AG08396 (cell line): ENCODE results near the gene RANBP3.

Experiments used
- DNase-seq: peaks from one replicate; pipeline ENCODE4 v3.0.0; 2012; ENCODE audit warnings: low spot score, mixed read lengths

RANBP3 gene

DNA sequence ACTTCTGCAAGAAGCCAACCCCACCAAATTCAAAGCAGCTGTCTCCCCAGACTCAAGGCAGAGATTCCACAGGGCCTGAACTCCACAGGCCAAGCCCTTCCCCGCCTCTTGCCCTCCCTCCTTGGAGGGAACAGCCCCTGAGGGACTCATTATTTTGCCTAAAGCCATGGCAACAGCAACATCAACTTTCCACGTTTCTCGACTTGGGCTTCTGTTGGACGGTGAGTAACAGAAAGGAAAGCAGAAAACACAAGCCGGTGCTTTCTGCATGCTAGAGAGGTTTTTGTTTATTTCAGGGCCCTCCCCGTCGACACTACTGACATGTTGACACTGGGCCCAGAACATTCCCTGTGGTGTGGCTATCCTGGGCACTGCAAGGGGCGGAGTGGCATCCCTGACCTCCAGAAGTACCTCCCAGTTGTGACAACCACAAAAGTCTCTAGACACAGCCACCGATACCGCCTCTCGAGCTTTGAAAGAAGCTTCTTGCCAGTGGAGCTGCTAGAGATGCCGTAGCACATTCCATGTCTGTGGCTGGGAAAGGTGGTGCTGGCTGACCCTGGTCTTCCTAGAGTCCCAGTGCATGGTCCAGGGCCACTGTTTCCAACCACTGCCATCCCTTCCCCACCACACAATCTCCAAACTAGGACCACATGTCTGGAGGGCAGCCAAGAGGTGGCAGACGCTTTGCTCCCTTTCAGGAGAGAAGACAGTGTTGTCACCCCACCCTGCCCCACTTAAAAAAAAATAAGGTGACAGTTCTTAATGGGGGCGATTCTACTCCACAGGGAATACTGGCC, 51.1 kb downstream of the RANBP3 start:
- peak; percentile 86 for DNase-seq

GRCh38 chr19:5925830-5926427, 52.0 kb downstream of the RANBP3 start:
- DNase-seq: no peak

- no peak for DNase-seq
Observed at GRCh38 chr19:5923356-5923755, 54.6 kb downstream of the RANBP3 start.

GRCh38 chr19:5922161-5922545, 55.8 kb downstream of the RANBP3 start:
- DNase-seq: no peak

- DNase-seq: no peak
Observed at GRCh38 chr19:5921516-5922160, 56.3 kb downstream of the RANBP3 start.

DNA sequence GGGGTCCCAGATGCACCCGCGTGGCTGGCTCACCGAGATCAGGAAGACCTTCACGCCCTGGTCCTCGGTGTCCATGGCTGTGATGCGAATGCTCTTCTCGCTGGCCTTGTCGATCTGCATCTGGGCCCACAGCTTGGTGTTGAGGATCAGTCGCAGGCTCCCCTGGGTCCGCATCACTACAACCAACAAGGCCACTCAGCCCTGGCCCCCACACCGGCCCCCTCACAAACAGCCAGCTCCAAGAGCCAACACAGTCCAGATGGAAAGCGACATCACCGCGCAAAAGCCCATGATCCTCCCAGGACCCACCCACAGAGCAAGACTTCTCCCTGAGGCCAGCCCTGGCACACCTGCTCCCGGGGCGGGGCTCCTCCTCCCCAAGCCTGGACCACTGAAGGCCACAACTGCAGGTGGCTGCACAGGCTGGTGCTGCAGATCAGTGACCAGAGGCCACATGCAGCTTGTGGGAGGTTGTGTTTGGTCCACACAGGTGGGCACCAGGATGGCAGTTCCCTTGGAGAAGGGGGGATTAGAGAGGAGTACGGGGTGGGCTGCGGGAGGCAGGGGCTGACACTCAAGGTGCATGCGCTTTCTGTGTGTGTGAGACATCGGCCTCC, 59.4 kb downstream of the RANBP3 start:
- DNase-seq: no peak

DNA sequence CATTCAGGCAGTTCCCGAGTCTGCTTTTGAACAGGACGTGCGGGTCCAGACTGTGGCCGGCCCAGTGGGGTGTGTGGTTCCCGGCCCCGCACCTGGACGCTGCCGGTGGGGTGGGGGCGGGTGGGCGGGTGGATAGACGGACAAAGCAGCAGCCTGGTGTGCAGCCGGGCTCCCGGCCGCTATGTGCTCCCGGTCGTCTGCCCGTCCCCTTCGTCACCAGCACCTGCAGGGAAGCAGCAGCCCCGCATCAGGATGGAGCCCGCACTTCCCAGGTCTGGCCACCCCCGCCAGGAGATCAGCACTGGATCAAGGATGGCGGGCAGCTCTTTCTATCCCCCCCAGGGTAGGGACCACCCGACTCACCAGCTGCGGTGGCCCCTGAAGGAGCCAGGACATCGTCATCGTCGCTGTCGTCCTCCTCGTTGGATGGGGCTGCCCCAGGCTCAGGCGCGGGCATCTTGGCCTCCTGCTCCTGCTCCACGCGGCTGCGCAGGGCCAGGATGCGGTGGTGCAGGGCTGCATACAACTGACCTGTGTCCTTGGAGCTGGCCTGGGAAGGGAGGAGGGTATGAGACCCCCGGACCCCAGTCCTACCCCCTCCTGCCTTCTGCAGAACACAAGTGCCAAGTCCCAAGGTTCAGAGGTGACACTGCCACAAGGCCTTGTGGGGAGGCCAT, 60.4 kb downstream of the RANBP3 start:
- DNase-seq: no peak

DNA sequence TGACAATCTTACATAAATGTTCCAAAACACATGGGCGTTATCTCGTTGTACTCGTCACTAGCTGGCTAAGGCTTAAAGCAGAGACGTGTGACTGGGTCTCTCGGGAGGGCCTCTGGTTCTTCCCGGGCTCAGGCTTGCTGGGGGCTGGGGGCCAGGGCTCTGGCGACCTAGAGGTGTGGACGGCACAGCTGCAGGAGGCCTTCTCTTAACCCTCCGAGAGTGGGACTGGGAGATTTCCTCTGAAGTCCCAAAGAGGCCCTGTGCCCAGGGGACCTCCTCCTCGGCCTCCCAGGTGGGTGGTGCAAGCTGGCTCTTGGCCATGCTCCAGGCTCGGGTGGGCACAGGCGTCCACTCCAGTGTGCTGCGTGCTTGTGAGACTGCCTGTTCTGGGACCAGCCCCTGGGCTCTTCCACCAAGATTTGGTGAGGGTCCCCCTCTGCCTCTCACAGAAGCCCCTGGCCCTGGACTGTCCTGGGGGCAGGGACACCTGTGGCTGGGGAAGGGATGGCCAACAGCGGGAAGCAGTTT, 61.7 kb downstream of the RANBP3 start:
- DNase-seq: no peak

DNA sequence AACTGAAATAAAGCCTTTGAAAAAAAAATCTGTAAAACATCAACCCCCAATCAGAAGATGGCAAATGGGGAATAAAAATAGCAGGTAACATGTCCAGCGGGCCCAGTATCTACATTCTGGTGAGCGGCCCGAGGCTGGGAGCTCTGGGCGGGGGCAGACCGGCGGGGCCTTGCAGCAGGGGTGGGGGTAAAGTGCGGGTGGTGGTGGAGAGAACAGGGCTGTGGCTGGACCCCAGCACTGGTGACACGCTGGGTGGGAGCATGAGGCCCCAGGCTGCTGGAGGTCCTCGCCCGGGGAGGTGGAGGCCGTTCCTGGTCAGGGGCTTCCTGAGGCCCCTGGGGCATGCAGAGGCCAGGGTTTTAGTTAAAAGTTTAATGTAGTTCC, 62.2 kb downstream of the RANBP3 start:
- no peak for DNase-seq

GRCh38 chr19:5914946-5915781, 62.8 kb downstream of the RANBP3 start:
- DNase-seq: no peak

DNA sequence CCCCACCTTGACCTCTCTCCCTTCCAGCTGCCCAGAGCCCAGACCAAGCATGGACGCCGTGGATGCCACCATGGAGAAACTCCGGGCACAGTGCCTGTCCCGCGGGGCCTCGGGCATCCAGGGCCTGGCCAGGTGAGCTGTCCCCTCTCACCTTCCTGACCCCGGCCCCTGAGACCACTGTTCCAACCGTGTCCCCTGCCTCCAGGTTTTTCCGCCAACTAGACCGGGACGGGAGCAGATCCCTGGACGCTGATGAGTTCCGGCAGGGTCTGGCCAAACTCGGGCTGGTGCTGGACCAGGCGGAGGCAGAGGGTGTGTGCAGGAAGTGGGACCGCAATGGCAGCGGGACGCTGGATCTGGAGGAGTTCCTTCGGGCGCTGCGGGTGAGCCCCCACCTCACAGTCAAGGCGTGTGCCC, 63.6 kb downstream of the RANBP3 start:
- DNase-seq: no peak

DNA sequence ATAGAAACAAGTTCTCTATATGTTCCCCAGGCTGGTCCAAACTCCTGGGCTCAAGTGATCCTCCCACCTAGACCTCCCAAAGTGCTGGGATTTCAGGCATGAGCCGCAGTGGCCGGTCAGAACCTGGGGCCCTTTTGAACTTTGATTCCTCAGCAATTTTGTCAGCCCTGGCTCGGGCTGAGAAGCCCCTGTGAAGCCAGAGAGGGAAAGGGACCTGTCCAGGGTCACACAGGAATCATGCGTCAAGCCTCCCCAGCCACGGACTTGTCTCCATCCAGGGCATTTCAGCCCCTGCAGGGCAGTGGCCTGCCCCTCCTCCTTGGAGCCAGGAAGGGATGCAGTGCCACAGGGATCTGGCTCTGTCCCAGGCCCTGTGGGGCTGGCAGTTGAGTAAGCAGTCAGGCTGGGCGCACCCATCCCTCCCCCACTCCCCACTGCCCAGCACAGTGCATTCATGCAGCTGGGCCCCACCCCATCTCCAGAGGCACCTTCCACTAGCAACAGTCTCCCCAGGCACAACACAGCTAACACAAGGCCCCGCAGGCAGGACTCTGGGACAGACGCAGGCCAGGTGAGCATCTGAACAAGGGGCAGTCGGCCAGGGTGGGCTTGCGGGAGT, 64.1 kb downstream of the RANBP3 start, which contains the start of gene CAPS:
TSS of gene CAPS (plus strand) at position 516 of the 619 bp plus-strand sequence. CDS start 153 bp downstream, outside the sequence.
- peak; percentile 82 for DNase-seq

DNA sequence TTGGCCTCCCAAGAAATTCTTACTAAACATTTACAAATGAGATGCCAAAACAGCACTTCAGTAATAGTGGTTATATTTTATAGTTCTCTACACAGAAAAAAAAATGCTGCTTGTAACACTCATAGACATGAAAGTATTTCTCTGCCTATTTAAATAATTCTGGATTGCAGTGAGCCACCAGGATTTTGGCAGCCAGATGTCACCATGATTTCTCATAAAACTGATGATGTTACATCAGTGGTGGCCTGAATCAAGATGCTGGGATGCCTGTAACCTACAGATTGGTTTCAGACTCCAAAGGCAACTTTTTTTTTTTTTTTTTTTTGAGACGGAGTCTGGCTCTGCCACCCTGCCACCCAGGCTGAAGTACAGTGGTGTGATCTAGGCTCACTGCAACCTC, 66.6 kb downstream of the RANBP3 start:
- no peak for DNase-seq

DNA sequence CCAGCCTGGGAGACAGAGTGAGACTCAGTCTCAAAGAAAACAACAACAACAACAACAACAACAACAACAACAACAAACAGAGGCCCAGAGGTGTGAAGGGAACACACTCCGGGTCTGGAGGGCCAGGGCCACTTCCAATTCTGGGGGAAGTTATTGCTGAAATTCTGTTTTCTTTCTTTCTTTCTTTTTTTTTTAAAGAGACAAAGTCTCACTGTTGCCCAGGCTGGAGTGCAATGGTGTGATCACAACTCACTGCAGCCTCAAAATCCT, 67.4 kb downstream of the RANBP3 start:
- no peak for DNase-seq

DNA sequence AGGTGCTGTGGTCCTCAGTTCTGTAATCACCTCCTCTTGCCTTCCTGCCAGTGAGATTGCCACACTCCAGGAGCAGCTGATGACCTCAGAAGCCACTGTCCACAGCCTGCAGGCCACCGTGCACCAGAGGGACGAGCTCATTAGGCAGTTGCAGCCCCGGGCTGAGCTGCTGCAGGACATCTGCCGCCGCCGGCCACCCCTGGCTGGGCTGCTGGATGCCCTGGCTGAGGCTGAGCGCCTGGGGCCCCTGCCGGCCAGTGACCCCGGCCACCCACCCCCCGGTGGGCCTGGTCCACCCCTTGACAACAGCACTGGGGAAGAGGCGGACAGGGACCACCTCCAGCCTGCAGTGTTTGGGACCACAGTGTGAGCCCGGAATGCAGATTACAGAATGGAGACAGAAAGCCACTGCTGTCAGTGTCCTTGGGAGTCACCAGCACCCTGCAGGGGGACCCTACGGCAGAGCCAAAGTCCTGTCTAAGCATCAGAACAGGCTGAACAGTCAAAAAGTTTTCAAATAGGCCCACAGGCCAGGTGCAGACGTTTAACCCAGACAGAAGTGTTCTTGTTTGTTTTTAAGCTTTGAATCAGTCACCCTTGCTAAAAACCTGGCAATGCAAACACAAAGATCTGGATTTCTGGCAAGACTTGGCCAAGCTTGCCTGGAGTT, 69.0 kb downstream of the RANBP3 start:
- DNase-seq: no peak

- DNase-seq: no peak
Observed at GRCh38 chr19:5907241-5907640, 70.7 kb downstream of the RANBP3 start.

DNA sequence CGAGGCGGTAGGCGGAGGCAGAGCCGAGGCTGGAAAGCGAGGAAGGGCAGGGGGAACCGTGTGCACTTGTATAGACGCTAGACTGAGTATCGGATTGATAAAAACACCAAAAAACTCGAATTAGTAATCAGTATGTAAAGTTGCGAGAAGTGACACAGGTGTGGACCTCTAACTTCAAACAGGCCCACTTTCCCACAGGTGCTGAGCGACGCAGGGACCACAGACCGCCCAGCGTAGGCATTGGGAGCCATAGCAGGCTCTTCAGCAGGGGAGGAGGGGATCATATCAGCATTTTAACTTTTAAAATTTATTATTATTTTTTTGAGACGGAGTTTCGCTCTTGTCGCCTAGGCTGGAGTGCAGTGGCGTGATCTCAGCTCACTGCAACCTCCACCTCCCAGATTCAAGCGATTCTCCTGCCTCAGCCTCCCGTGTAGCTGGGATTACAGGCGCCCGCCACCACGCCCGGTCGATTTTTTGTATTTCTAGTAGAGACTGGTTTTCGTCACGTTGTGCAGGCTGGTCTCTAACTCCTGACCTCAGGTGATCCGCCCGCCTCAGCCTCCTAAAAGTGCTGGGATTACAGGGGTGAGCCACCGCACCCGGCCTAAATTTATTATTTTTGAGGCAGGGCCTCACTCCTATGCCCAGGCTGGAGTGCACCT, 72.7 kb downstream of the RANBP3 start:
- no peak for DNase-seq

- DNase-seq: peak; percentile 99
Observed at GRCh38 chr19:5904352-5905113, 73.4 kb downstream of the RANBP3 start, which contains the start of gene VMAC. VMAC (plus strand) TSS chr19:5904872; CDS start chr19:5904891, 19 bp downstream.
